ENCODE data around the gene TMSB4X. TPM values are rescaled to one million over a fixed set of nuclear protein-coding genes. Genes with fewer than 3 reads are reported as not detected.

The TMSB4X gene
- polyA plus RNA-seq, 1 of the 3 experiments (the other 2 are of a cell fraction) = 4,830 TPM

DNA sequence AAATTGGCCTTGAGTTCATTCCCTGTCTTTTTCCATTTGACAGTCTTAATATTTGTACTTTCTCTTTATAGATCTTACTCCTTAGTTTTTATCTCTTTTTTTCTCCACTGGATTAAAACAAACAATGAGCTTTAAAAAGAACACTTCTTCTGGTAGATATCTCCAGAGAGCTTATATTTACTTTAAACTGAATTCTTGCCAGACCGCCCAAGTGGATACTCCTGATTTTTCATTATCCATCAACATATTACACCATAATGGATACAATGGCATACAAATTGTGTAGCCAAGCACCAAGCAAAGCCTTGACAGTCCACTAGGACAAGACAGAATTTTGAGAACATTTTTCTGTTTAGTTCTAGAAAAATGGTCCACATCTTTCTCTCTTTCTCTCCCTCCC is 18.9 kb downstream of the TMSB4X start (continued):
- TF ChIP-seq FOSL2 (IDR thresholded peaks at IDR 0.05; ENCODE audit: borderline replicate concordance, low read depth) = no peak
- no peak for TF ChIP-seq USF1 (IDR thresholded peaks at IDR 0.05; ENCODE audit: borderline replicate concordance, low read depth)

GRCh38 chrX:12994321-12994720 is 19.4 kb downstream of the TMSB4X start:
- Histone ChIP-seq H3K27me3 (ENCODE audit: insufficient read depth) (no peaks in the 10 kb centered on the region), H3K27ac (ENCODE audit: low read depth in 2 of 2, low read length in 1 of 2) (no peak overlapping the region), H3K9ac (no peak overlapping the region), H3K36me3 (replicated peaks in 1 of 2; ENCODE audit: control insufficient read depth in 1 of 2, insufficient read depth in 2 of 2, low read length in 1 of 2) (no peaks in the 10 kb centered on the region), H3K4me3 (ENCODE audit: low read depth in 2 of 2, low read length in 1 of 2) (no peak overlapping the region; a peak in 1 of 4 replicates), H3K4me1 (ENCODE audit: control insufficient read depth in 1 of 2, insufficient read depth in 2 of 2, low read depth in 1 of 2, low read length in 1 of 2) (peaks cover 2 to 8% of the 10 kb centered on the region in 2 experiments; a peak in 2 of 4 replicates), H3F3A (replicated peaks; ENCODE audit: insufficient read depth) (peaks cover 22% of the 10 kb centered on the region), H3K4me2 (no peak overlapping the region), H3K79me2 (ENCODE audit: insufficient read depth) (no peaks in the 10 kb centered on the region), H4K20me1 (ENCODE audit: insufficient read depth) (no peaks in the 10 kb centered on the region), H3K9me3 (no peaks in the 10 kb centered on the region), H3K9me2 (no peaks in the 10 kb centered on the region), H2AFZ (ENCODE audit: low read depth) (peak overlapping the region; percentile 25; the same call in 1 of the 2 replicates)
- DNase-seq = no peak
- CTCF ChIA-PET = interaction anchor here (0.9 to 1.6 kb wide), 2 partner anchors 18 kb away, joined by 3 read pairs; no protein-coding TSS in a partner anchor
- POLR2A ChIA-PET = no interaction called here
- WGBS (ENCODE audit: low lambda C conversion rate) = 59% methylated on average over 4 of the region's 4 CpGs
- TF ChIP-seq CHD2 (IDR thresholded peaks at IDR 0.05; ENCODE audit: low read length, partially characterized antibody) (no peak), RCOR1 (IDR thresholded peaks at IDR 0.05; ENCODE audit: low read length) (no peak), FOXM1 (IDR thresholded peaks at IDR 0.05; ENCODE audit: low read depth) (no peak), RXRA (IDR thresholded peaks at IDR 0.05; ENCODE audit: borderline replicate concordance, low read depth) (no peak), MXI1 (IDR thresholded peaks at IDR 0.05; ENCODE audit: low read depth, low read length) (no peak), TAF1 (IDR thresholded peaks at IDR 0.05; ENCODE audit: borderline replicate concordance, low read depth, low read length) (no peak), GATA2 (CRISPR knock-in tag; IDR thresholded peaks at IDR 0.05) (no peak)

DNA sequence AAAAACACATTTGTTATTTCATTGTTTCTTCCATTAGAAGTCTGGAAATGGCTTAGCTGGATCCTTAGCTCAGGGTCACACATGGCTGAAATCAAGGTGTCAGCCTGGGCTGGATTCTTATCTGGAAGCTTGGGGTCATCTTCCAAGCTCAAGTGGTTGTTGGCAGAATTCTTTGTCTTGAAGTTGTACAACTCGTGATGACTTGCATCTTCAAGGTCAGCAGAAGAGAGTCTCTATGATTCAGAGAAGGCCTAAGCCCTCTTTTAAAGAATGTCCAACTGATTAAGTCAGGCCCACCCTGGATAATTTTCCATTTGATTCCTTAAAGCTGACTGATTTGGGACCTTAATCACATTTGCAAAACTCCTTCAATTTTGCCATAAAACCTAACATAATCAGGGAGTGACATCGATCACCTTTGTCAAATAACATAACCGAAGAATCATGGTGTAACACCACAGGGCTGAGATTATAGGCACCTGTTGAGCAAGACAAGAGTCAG is 22.1 kb downstream of the TMSB4X start:
- no peak for TF ChIP-seq TEAD4 (IDR thresholded peaks at IDR 0.05; ENCODE audit: borderline replicate concordance, insufficient read depth)
- no peak for TF ChIP-seq CHD2 (IDR thresholded peaks at IDR 0.05; ENCODE audit: low read length, partially characterized antibody)
- TF ChIP-seq ELF1 (IDR thresholded peaks at IDR 0.05) = no peak
- no peak for TF ChIP-seq GATA2 (CRISPR knock-in tag; IDR thresholded peaks at IDR 0.05)
- no peak for TF ChIP-seq FOSL2 (IDR thresholded peaks at IDR 0.05; ENCODE audit: borderline replicate concordance, low read depth)
- no peak for TF ChIP-seq EZH2phosphoT487 (IDR thresholded peaks at IDR 0.05; ENCODE audit: borderline replicate concordance, low read depth)
- TF ChIP-seq IRF3 (IDR thresholded peaks at IDR 0.05; ENCODE audit: low read depth, low read length) = no peak
- TF ChIP-seq, protein P1, sequence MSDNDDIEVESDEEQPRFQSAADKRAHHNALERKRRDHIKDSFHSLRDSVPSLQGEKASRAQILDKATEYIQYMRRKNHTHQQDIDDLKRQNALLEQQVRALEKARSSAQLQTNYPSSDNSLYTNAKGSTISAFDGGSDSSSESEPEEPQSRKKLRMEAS (IDR thresholded peaks at IDR 0.05; ENCODE audit: low read depth) = no peak
- TF ChIP-seq REST (IDR thresholded peaks at IDR 0.05; ENCODE audit: low read depth, low read length) = no peak
- TF ChIP-seq JUND (IDR thresholded peaks at IDR 0.05) = no peak
- no peak for TF ChIP-seq RFX5 (IDR thresholded peaks at IDR 0.05; ENCODE audit: low read length)
- Histone ChIP-seq H3F3A (replicated peaks; ENCODE audit: insufficient read depth) (peaks cover 25% of the 10 kb centered on the region), H3K9me2 (no peaks in the 10 kb centered on the region), H3K4me1 (ENCODE audit: control insufficient read depth in 1 of 2, insufficient read depth in 2 of 2, low read depth in 1 of 2, low read length in 1 of 2) (peaks cover 2 to 7% of the 10 kb centered on the region in 2 experiments; a peak in 1 of 4 replicates), H3K79me2 (ENCODE audit: insufficient read depth) (no peaks in the 10 kb centered on the region), H3K27me3 (ENCODE audit: insufficient read depth) (no peaks in the 10 kb centered on the region), H3K27ac (ENCODE audit: low read depth in 2 of 2, low read length in 1 of 2) (no peak overlapping the region), H2AFZ (ENCODE audit: low read depth) (no peak overlapping the region), H3K9me3 (no peaks in the 10 kb centered on the region), H3K9ac (no peak overlapping the region), H3K4me3 (ENCODE audit: low read depth in 2 of 2, low read length in 1 of 2) (no peak overlapping the region), H4K20me1 (ENCODE audit: insufficient read depth) (no peaks in the 10 kb centered on the region), H3K36me3 (replicated peaks in 1 of 2; ENCODE audit: control insufficient read depth in 1 of 2, insufficient read depth in 2 of 2, low read length in 1 of 2) (no peaks in the 10 kb centered on the region), H3K4me2 (no peak overlapping the region)
- POLR2A ChIA-PET = no interaction called here
- no peak for DNase-seq
- WGBS (ENCODE audit: low lambda C conversion rate) = 28% methylated on average over 3 of the region's 3 CpGs
- CTCF ChIA-PET = interaction anchor here (1.3 kb wide), 1 partner anchor 10 kb away, joined by 4 read pairs; no protein-coding TSS in a partner anchor
